B cell (primary cell): ENCODE results near the gene IYD.

Experiments
- CTCF ChIP-seq: fragments of 200-600 bp; IDR thresholded peaks from one replicate; pipeline ENCODE4 v1.8.0; 2022; ENCODE audit warnings: antibody characterized with exemption, mild to moderate bottlenecking
- EZH2 ChIP-seq: IDR thresholded peaks from 2 replicates; pipeline ENCODE4 v1.6.1; 2012; ENCODE audit warnings: borderline replicate concordance, low read depth, mild to moderate bottlenecking, moderate library complexity, low read length; ENCODE audit not compliant: insufficient read depth, poor library complexity, severe bottlenecking

- no peak for TF ChIP-seq CTCF
- TF ChIP-seq EZH2: no peak
These were observed at the start of gene IYD for GRCh38 chr6:150368762-150369161.
